ENCODE measurements around the gene FAM110A. TPM values are rescaled to one million over a fixed set of nuclear protein-coding genes. Genes with fewer than 3 reads are reported as not detected.

FAM110A gene
- total RNA-seq, 1 donor from 2014 or later: 1.8 TPM

- no peak for DNase-seq (ENCODE audit: low spot score)
- intact Hi-C loops (cut with DNase I): no loop called here
Observed at GRCh38 chr20:865440-865839, 31.9 kb downstream of the FAM110A start.

DNA sequence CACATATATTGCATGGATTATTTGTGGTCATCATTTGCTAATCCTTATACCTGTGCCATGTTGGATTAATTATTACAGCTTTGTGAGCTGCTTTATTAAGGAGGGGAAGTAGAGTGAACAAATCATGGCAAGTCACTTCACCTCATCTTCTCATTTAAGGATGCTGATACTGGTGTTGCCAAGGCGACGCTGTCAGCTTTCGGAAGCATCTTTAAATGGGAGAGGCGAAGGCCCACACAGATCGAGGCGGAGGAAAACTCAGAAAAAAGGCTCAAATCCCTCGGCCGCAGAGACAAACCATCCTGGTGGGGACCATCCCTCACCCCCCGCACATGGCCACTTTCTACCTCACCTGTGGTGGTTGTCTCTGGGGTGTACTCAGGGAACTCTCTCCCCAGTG is 34.8 kb downstream of the FAM110A start:
- intact Hi-C loops (cut with DNase I): no loop called here
- no peak for DNase-seq (ENCODE audit: low spot score)

GRCh38 chr20:869606-870005 is 36.1 kb downstream of the FAM110A start:
- DNase-seq (ENCODE audit: low spot score): no peak
- intact Hi-C loops (cut with DNase I): no loop called here

DNA sequence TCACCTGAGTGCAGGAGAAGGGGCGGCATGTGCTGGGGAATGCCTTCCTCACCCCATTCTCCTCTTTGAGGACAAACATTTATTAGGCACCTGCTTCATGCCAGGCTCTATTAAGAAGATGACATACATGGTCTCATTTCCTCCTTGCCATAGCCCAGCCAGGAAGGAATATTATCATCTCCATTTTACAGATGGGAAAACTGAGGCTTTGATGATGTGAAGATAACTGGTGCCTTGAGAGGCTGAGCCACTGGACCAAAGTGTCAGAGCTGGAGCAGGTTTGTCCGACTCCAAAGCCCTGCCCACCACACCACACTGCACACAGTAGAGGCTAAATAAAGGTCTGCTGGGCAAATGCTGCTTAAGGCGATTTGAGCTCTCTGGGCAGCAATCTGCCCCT is 37.2 kb downstream of the FAM110A start:
- intact Hi-C loops (cut with DNase I): no loop called here
- DNase-seq (ENCODE audit: low spot score): no peak

DNA sequence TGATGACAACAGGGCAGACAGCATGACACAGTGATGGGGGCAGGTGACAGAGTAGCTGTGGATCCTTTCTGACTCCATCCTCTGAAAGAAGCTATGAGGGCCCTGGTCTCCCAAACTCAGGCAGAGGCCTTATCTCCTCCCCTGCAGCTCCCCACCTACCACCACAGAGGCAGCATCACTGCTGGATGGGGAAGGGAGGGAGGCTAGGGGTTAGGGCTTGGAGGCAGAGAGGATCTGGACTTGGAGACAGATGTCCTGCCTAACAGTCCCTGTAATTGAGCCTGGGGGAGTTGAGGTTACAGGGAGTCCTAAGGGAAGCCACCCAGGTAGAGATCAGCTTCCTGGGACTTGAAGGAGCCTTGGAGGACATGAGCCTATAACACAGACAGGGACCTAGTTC is 37.9 kb downstream of the FAM110A start:
- DNase-seq (ENCODE audit: low spot score): no peak
- intact Hi-C loops (cut with DNase I): no loop called here

GRCh38 chr20:871948-872347 is 38.4 kb downstream of the FAM110A start:
- intact Hi-C loops (cut with DNase I): no loop called here
- no peak for DNase-seq (ENCODE audit: low spot score)

- no peak for DNase-seq (ENCODE audit: low spot score)
- intact Hi-C loops (cut with DNase I): no loop called here
Observed at GRCh38 chr20:872855-873520, 39.5 kb downstream of the FAM110A start.

GRCh38 chr20:873875-874607 is 40.5 kb downstream of the FAM110A start:
- intact Hi-C loops (cut with DNase I): no loop called here
- no peak for DNase-seq (ENCODE audit: low spot score)

- intact Hi-C loops (cut with DNase I): no loop called here
- DNase-seq (ENCODE audit: low spot score): no peak
Observed at GRCh38 chr20:875115-875514, 41.6 kb downstream of the FAM110A start.

DNA sequence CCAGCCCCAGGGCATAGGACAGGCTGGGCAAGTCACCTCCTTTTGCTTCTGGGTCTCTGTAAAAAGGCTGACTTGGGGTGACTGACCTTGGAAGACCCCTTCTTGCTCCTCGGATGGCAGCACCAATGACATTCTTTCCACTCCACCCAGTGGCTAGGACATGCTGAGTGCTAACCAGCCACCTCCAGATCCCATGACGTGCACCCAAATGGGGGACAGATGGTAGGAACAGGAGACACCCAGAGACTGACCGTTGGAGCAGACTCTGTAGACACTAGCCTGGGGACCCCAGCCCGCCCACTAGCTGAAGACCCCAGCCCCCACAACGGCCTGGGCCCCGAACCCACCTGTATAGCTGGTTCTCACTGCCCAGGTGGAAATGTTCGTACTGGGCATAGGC is 44.3 kb downstream of the FAM110A start:
- DNase-seq (ENCODE audit: low spot score): no peak
- intact Hi-C loops (cut with DNase I): no loop called here

DNA sequence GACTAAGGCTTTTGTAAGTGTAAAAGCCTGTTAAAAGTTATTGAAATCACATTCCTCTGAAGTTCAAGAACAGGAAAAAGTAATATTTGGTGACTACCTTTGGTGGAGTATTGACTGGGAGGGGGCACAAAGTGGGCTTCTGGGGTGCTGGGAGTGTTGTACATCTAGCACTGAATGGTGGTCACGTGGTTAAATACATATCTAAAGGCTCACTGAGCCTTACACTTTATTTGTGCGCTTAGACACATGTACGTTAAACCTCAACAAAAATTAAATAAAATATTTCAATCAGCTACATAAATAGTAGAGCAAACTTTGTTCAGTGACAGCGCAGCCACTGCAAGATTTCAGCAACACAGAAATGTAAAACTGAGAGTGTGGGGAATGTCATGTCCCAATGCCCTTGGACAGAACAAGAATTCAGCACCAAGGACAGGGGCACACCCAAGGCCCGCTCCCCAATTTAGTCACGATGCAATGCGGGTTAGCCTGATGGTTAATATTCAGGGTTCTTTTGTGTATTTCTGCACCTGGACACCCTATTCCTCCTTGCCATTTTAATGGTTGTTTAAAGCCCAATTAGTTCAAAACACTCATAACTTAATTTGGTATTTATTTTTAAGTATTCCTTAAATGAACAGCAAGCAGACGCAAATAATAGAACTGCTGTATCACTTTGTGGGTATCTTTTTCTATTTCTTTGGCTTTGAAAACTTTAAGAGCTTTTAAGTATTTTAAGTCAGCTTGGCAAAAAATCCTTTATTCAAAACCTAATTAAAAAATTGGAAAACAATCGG is 45.2 kb downstream of the FAM110A start:
- intact Hi-C loops (cut with DNase I): no loop called here
- DNase-seq (ENCODE audit: low spot score): no peak

- DNase-seq (ENCODE audit: low spot score): no peak
- intact Hi-C loops (cut with DNase I): no loop called here
Observed at GRCh38 chr20:879626-880025, 46.1 kb downstream of the FAM110A start.

GRCh38 chr20:881051-881782 is 47.7 kb downstream of the FAM110A start:
- intact Hi-C loops (cut with DNase I): no loop called here
- DNase-seq (ENCODE audit: low spot score): no peak

DNA sequence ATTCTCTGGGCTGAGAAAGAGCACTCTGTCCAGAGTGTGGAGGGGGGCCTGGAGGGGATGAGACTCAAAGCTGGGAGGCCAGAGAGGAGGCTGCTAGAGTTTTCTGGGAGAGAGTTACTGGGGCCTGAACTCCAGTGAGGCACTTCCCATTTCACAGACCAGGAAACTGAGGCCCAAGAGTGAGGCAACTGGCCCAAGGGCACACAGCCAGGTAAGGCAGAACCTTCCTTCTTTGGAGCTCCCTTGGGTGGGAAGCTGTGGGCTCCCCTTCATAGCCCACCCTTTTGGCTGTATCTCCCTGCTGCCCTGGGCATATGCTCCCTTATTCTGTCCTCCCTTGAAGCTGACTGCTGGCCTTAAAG is 48.2 kb downstream of the FAM110A start:
- intact Hi-C loops (cut with DNase I): no loop called here

GRCh38 chr20:884983-885952 is 51.8 kb downstream of the FAM110A start:
- intact Hi-C loops (cut with DNase I): no loop called here
- DNase-seq (ENCODE audit: low spot score): no peak

More for the DNA sequence above, 48.2 kb downstream of the FAM110A start:
- no peak for DNase-seq (ENCODE audit: low spot score)

DNA sequence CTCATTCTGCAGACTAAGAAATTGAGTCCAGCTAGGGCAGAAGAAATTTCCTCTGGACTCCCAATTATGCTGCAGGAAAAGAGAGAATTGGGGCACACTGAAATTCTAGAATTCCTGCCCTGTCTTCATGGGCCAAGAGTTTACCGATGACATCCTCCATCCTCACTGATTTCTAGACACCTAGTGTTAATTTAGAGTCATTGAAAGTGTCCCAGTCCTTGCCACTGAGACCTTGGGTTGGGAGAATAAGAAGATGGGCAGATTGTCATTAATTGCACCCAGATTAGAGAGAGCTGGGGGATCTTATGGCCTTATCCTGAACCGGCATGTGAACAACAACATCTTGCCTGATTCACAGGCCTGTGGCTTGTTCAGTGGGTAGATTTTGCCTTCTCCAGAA is 53.6 kb downstream of the FAM110A start:
- no peak for DNase-seq (ENCODE audit: low spot score)
- intact Hi-C loops (cut with DNase I): no loop called here

DNA sequence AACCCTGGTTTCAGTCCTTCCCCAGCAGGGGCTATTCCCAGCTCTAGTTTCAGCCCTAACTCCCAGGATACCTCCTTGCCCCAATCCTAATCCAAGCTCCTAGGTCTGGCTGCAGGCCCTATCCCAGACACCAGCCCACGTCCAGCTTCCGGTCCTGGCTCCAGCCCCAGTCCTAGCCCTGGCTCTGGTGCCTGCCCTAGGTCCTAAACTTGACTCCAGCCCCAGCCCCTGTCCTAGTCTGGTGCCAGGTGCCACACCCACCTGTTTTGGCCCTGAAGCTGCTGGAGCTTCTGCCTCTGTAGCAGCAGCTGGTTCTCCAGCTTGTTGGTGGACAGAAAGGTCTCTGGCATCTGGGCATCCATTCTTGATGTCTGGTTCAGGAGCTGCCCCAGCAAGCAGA is 54.5 kb downstream of the FAM110A start:
- DNase-seq (ENCODE audit: low spot score): no peak
- intact Hi-C loops (cut with DNase I): no loop called here

DNA sequence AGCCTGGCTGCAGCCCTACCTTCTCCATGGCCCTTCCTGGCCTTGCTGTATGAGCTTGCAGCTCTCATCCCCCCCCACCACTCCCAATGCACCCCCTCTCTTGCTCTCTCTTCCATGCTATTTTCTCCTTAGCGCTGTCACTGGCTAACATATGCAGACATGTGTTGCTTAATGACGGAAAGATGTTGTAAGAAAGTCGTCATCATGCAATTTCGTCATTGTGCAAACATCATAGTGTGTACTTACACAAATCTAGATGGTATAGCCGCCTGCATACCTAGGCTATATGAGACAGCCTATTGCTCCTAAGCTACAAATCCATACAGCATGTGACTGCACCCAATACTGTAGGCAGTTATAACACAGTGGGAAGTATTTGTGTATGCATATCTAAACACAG is 55.6 kb downstream of the FAM110A start:
- no peak for DNase-seq (ENCODE audit: low spot score)
- intact Hi-C loops (cut with DNase I): no loop called here

GRCh38 chr20:889932-890463 is 56.5 kb downstream of the FAM110A start:
- intact Hi-C loops (cut with DNase I): loop anchor here (5.0 kb wide), 1 partner anchor 73 kb away; no protein-coding TSS in a partner anchor
- no peak for DNase-seq (ENCODE audit: low spot score)

Data from cardiac septum (tissue), 1 donor.